ENCODE measurements around the gene MTHFD2L. TPM values are rescaled to one million over a fixed set of nuclear protein-coding genes. Genes with fewer than 3 reads are reported as not detected.

The MTHFD2L gene
- polyA plus RNA-seq, 1 donor from 2014 or later: 43.5 TPM

DNA sequence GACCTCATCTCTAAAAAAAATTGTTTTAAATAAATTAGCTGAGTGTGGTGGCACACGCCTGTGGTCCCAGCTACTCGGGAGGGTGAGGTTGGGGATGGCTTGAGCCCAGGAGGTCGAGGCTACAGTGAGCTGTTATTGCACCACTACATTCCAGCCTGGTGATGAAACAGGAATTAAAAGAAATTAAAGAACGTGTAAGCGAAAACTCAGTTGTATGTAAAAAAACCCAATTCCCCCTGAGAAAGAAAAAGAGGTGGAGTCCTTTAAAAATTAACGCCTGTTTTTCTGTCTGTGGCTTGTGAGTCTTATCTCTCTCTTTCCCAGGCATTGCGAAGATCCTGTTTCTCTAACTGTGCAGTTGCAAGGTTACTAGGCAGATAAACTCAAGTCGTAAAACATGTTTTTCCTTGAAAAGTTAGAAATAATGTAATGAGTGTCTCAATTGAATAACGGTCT is 172.4 kb downstream of the MTHFD2L start:
- Histone ChIP-seq H3K4me2 (ENCODE audit: low read length) (no peak overlapping the region), H3F3A (ENCODE audit: insufficient read depth, low read length, poor library complexity, severe bottlenecking) (no peaks in the 10 kb centered on the region), H3K36me3 (ENCODE audit: insufficient read depth, low read length) (no peaks in the 10 kb centered on the region), H3K27me3 (ENCODE audit: insufficient read depth, low read depth, low read length) (no peaks in the 10 kb centered on the region), H4K20me1 (ENCODE audit: insufficient read depth) (no peaks in the 10 kb centered on the region), H3K4me3 (ENCODE audit: low read length) (no peak overlapping the region), H2AFZ (ENCODE audit: low read depth, low read length) (no peak overlapping the region), H3K9ac (ENCODE audit: low read length) (no peak overlapping the region), H3K9me3 (ENCODE audit: low read length) (no peaks in the 10 kb centered on the region), H3K27ac (ENCODE audit: low read length) (no peak overlapping the region), H3K9me2 (ENCODE audit: insufficient read depth, low read length) (no peaks in the 10 kb centered on the region), H3K79me2 (replicated peaks; ENCODE audit: insufficient read depth, low read length) (no peaks in the 10 kb centered on the region)
- TF ChIP-seq MXI1 (conservative IDR thresholded peaks at IDR 0.05; ENCODE audit: poor library complexity, severe bottlenecking) (no peak), POLR2AphosphoS5 (IDR thresholded peaks at IDR 0.05) (no peak), EP300 (conservative IDR thresholded peaks at IDR 0.05; ENCODE audit: poor library complexity, severe bottlenecking) (no peak), TAF1 (IDR thresholded peaks at IDR 0.05; ENCODE audit: low read depth) (no peak), SMC3 (conservative IDR thresholded peaks at IDR 0.05; ENCODE audit: poor library complexity) (no peak), EZH2 (IDR thresholded peaks at IDR 0.05; ENCODE audit: borderline replicate concordance, insufficient read depth, low read length, poor library complexity, severe bottlenecking) (no peak), RAD21 (conservative IDR thresholded peaks at IDR 0.05) (no peak), REST (IDR thresholded peaks at IDR 0.05; ENCODE audit: borderline replicate concordance) (no peak)
- TF ChIP-seq, protein P1, sequence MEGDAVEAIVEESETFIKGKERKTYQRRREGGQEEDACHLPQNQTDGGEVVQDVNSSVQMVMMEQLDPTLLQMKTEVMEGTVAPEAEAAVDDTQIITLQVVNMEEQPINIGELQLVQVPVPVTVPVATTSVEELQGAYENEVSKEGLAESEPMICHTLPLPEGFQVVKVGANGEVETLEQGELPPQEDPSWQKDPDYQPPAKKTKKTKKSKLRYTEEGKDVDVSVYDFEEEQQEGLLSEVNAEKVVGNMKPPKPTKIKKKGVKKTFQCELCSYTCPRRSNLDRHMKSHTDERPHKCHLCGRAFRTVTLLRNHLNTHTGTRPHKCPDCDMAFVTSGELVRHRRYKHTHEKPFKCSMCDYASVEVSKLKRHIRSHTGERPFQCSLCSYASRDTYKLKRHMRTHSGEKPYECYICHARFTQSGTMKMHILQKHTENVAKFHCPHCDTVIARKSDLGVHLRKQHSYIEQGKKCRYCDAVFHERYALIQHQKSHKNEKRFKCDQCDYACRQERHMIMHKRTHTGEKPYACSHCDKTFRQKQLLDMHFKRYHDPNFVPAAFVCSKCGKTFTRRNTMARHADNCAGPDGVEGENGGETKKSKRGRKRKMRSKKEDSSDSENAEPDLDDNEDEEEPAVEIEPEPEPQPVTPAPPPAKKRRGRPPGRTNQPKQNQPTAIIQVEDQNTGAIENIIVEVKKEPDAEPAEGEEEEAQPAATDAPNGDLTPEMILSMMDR (IDR thresholded peaks at IDR 0.05; ENCODE audit: poor library complexity, severe bottlenecking): no peak

DNA sequence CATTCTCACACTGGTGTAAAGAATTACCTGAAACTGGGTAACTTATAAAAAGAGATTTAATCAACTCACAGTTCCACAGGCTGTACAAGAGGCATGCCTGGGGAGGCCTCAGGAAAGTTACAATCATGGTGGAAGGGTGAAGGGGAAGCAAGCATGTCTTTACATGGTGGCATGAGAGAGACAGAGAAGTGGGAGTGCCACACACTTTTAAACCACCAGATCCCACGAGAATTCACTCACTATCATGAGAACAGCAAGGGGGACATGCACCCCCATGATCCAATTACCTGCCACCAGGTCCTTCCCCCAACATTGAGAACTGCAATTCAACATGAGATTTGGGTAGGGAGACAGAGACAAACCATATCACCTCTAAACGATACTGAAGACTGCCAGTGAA is 173.3 kb downstream of the MTHFD2L start:
- TF ChIP-seq SMC3 (conservative IDR thresholded peaks at IDR 0.05; ENCODE audit: poor library complexity) (no peak), RAD21 (conservative IDR thresholded peaks at IDR 0.05) (no peak), EP300 (conservative IDR thresholded peaks at IDR 0.05; ENCODE audit: poor library complexity, severe bottlenecking) (no peak), MXI1 (conservative IDR thresholded peaks at IDR 0.05; ENCODE audit: poor library complexity, severe bottlenecking) (no peak), REST (IDR thresholded peaks at IDR 0.05; ENCODE audit: borderline replicate concordance) (no peak), POLR2AphosphoS5 (IDR thresholded peaks at IDR 0.05) (no peak), TAF1 (IDR thresholded peaks at IDR 0.05; ENCODE audit: low read depth) (no peak), EZH2 (IDR thresholded peaks at IDR 0.05; ENCODE audit: borderline replicate concordance, insufficient read depth, low read length, poor library complexity, severe bottlenecking) (no peak)
- TF ChIP-seq, protein P1 (IDR thresholded peaks at IDR 0.05; ENCODE audit: poor library complexity, severe bottlenecking): no peak
- H3K79me2 ChIP-seq (replicated peaks; ENCODE audit: insufficient read depth, low read length): no peaks in the 10 kb centered on the region
- H3K36me3 ChIP-seq (ENCODE audit: insufficient read depth, low read length): no peaks in the 10 kb centered on the region
- H3K9me3 ChIP-seq (ENCODE audit: low read length): no peaks in the 10 kb centered on the region
- H3K27me3 ChIP-seq (ENCODE audit: insufficient read depth, low read depth, low read length): no peaks in the 10 kb centered on the region
- H3K9me2 ChIP-seq (ENCODE audit: insufficient read depth, low read length): no peaks in the 10 kb centered on the region
- no peaks in the 10 kb centered on the region for H3F3A ChIP-seq (ENCODE audit: insufficient read depth, low read length, poor library complexity, severe bottlenecking)
- H4K20me1 ChIP-seq (ENCODE audit: insufficient read depth): no peaks in the 10 kb centered on the region
- H3K27ac ChIP-seq (ENCODE audit: low read length): no peak overlapping the region
- no peak overlapping the region for H3K9ac ChIP-seq (ENCODE audit: low read length)
- H3K4me2 ChIP-seq (ENCODE audit: low read length): no peak overlapping the region
- H2AFZ ChIP-seq (ENCODE audit: low read depth, low read length): no peak overlapping the region
- no peak overlapping the region for H3K4me3 ChIP-seq (ENCODE audit: low read length)

Measured in neural cell (in vitro differentiated cells).